IMR-90 (cell line): ENCODE results near the gene HIPK3.

Experiments used
- CEBPB ChIP-seq: IDR thresholded peaks from 2 replicates; pipeline ENCODE4 v1.6.1; 2012; ENCODE audit warnings: low read depth, low read length, improper control_type of control experiment
- CTCF ChIP-seq: conservative IDR thresholded peaks from 2 replicates; pipeline ENCODE4 v1.5.1; 2012; ENCODE audit warnings: mild to moderate bottlenecking, low read depth, low read length, improper control_type of control experiment
- SMC3 ChIP-seq: fragments of 150-350 bp; IDR thresholded peaks from 2 replicates; pipeline ENCODE4 v1.6.1; 2016; ENCODE audit warnings: low read depth, mild to moderate bottlenecking, antibody characterized with exemption, low read length, moderate library complexity

- no peak for TF ChIP-seq CTCF
- no peak for TF ChIP-seq SMC3
- TF ChIP-seq CEBPB = no peak
Measured at GRCh38 chr11:33211153-33211552, 46.0 kb upstream of the HIPK3 start.
